ENCODE measurements around the gene ME3. TPM values are rescaled to one million over a fixed set of nuclear protein-coding genes. Genes with fewer than 3 reads are reported as not detected.

Gene ME3
- total and polyA plus RNA-seq, 12 donors = 13.9 to 128 (median 44.5) TPM

DNA sequence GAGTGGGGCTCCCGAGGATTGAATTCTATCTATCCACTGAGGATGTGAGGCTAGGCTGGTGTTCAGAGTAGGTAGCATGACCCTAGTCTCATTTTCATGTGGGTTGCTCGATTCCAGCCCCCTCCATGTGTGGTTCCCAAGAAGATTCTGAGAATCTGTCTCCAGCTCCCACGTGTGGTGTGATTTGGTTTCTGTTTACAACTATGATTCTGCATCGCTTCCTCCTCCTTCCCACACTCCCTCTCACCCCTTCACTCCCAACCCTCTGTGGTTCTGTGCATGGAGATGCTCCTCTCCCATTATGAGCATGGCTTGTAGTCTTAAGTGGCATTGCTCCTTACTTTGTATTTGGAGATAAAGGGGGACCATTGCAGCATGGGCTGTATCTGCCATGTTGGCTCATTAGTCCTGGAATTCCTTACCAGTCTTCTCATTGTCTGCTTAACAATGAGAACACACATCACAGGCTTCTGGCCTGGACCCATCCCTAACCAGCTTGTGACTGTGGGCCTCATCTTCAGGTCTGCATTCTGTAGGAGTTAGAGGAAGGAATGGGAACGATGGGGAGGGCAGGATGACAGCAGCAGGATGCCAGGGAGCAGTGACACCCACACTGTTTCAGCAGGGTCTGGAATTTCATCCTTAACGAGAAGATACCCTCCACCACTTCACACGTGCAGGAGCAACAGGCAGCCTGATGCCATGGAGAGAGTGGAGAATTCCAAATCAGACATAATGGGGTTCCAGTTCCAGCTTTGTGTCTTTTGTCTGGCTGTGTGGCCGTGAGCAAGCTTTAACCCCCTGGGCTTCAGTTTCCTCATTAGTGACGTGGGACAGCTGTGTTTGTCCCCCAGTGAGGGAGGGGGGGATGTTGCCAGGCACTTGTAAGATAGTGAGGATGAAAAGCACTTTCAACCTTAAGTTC lies 211.7 kb downstream of the ME3 start:
- no peak overlapping the region for H3K4me3 ChIP-seq
- no peak overlapping the region for H3K27ac ChIP-seq
- no peaks in the 10 kb centered on the region for H3K27me3 ChIP-seq
- H3K36me3 ChIP-seq (replicated peaks in 1 of 2) = no peaks in the 10 kb centered on the region
- H3K4me1 ChIP-seq (replicated peaks in 1 of 2) = peaks cover 0 to 21% of the 10 kb centered on the region in 2 donors
- no peaks in the 10 kb centered on the region for H3K9me3 ChIP-seq (replicated peaks in 1 of 3)
- no peak for DNase-seq
- 78 to 85% (median 83%) methylated on average over 8 to 9 of the region's 9 CpGs for WGBS, 4 donors
- TF ChIP-seq, protein P1, sequence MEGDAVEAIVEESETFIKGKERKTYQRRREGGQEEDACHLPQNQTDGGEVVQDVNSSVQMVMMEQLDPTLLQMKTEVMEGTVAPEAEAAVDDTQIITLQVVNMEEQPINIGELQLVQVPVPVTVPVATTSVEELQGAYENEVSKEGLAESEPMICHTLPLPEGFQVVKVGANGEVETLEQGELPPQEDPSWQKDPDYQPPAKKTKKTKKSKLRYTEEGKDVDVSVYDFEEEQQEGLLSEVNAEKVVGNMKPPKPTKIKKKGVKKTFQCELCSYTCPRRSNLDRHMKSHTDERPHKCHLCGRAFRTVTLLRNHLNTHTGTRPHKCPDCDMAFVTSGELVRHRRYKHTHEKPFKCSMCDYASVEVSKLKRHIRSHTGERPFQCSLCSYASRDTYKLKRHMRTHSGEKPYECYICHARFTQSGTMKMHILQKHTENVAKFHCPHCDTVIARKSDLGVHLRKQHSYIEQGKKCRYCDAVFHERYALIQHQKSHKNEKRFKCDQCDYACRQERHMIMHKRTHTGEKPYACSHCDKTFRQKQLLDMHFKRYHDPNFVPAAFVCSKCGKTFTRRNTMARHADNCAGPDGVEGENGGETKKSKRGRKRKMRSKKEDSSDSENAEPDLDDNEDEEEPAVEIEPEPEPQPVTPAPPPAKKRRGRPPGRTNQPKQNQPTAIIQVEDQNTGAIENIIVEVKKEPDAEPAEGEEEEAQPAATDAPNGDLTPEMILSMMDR (IDR thresholded peaks at IDR 0.05) = no peak
- TF ChIP-seq POLR2A (IDR thresholded peaks at IDR 0.05) = no peak
- intact Hi-C loops (cut with DNase I) = no loop called here

DNA sequence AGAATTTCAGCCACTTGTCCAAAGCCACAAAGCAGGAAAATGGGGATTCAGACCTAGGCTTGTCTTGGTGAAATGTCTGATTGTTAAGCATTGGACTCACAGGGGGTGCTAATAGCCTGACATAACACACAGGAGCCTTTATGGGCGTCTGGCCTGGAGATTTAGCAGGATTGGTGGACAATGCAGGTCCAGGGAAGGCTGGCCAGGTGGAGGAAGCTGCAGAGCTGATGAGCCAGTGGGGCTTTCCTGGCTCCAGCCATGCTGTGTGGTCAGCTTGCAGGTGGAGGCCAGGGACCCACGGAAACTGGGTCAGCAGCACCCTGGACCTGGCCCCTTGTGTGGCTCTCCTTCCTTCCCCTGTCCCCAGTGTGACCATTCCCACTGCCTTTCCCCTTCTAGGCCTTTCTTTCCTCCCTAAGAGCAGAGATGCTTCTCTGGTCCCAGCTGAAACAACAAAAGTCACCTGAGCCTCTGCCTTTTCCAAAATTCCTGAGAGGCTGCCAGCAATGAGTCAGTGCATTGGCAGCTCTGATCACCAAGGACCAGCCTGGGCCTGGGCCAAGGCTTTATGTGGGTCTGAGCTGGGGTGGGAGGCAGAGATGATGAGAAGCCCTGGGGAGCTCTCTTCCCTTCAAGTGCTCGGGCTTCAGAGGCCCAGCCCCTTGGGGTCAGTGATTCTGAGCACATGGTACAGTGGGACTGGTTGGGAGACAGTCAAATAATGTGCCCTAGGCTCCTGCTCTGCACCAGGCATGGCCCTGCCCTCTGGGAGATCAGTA lies 212.5 kb downstream of the ME3 start:
- Histone ChIP-seq H3K27me3 (no peaks in the 10 kb centered on the region), H3K9me3 (replicated peaks in 1 of 3) (no peaks in the 10 kb centered on the region), H3K4me1 (replicated peaks in 1 of 2) (peaks cover 0 to 21% of the 10 kb centered on the region in 2 donors), H3K36me3 (replicated peaks in 1 of 2) (no peaks in the 10 kb centered on the region), H3K27ac (peak overlapping the region in 1 of 5 donors; percentile 15), H3K4me3 (no peak overlapping the region)
- WGBS, 4 donors = 56 to 74% (median 69%) methylated on average over 2 to 3 of the region's 3 CpGs
- TF ChIP-seq, protein P1 (IDR thresholded peaks at IDR 0.05) = no peak
- no peak for TF ChIP-seq POLR2A (IDR thresholded peaks at IDR 0.05)
- intact Hi-C loops (cut with DNase I) = loop anchor here in 1 of 2 donors (5.0 to 10.0 kb wide), 3 partner anchors 155 to 357 kb away; partner anchors contain the start of gene PRSS23
- DNase-seq = peak; percentile 58 to 88 (median 83)

DNA sequence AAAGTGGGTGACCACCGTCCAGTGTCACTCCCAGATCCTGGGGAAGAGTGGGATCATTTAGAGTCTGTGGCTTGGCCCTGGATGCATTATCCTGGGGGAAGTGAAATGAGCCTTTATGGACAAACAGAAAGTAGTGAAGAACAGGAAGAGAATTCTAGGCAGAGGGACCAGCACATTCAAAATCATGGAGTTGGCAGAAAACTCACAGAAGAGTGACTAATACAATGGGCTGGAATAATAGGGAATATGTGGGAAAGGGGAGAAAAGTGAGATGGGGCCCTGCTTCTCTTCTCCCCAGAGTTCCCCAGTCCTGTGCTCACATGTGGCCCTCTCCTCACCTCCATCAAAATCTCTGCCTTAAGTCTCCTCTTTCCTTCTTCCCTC lies 213.4 kb downstream of the ME3 start:
- WGBS, 4 donors = 89 to 100% (median 92%) methylated on average over 1 of the region's 1 CpG
- Histone ChIP-seq H3K27me3 (no peaks in the 10 kb centered on the region), H3K4me3 (no peak overlapping the region), H3K27ac (no peak overlapping the region), H3K9me3 (replicated peaks in 1 of 3) (no peaks in the 10 kb centered on the region), H3K36me3 (replicated peaks in 1 of 2) (no peaks in the 10 kb centered on the region), H3K4me1 (replicated peaks in 1 of 2) (peaks cover 0 to 21% of the 10 kb centered on the region in 2 donors)
- intact Hi-C loops (cut with DNase I) = loop anchor here in 1 of 2 donors (5.0 to 10.0 kb wide), 3 partner anchors 156 to 358 kb away; partner anchors contain the start of gene PRSS23
- TF ChIP-seq, protein P1 (IDR thresholded peaks at IDR 0.05) = no peak
- no peak for TF ChIP-seq POLR2A (IDR thresholded peaks at IDR 0.05)
- DNase-seq = no peak
